Spleen (tissue), 7 donors: ENCODE measurements around the gene REN.

ENCODE experiments used
- CTCF ChIP-seq, 11 experiments: fragments of 200-600 bp in 7 of 11; fragments of 450-650 bp in 4 of 11; sonication (generic) in 4 of 11; IDR thresholded peaks in 8 of 11; conservative IDR thresholded peaks in 3 of 11; 1 replicate in 7 of 11; 2 replicates in 4 of 11; pipeline versions ENCODE4 v1.4.0 to v1.8.0; 2016 to 2021; ENCODE audit warnings: antibody characterized with exemption in 11 of 11, inconsistent platforms in 4 of 11, mild to moderate bottlenecking in 1 of 11
- POLR2A ChIP-seq, 3 donors: fragments of 450-650 bp; IDR thresholded peaks; one replicate each; pipeline ENCODE4 v1.5.1; 2017; ENCODE audit warnings: antibody characterized with exemption in 3 of 3, mild to moderate bottlenecking in 1 of 3
- POLR2AphosphoS5 ChIP-seq, 3 donors: sonication (generic); formaldehyde crosslinking; IDR thresholded peaks; one replicate each; pipeline ENCODE4 v1.5.1; 2017; ENCODE audit warnings: antibody characterized with exemption in 3 of 3
- donor health status: DM: no; HTN: no; CAD: no; lungs with moderate emphysema.
- donor health status: DM: no; HTN: no; CAD: no.
- donor health status: DM: no; HTN: no; CAD: no.

GRCh38 chr1:204171751-204172178, 5.6 kb upstream of the REN start:
- TF ChIP-seq POLR2AphosphoS5 (IDR thresholded peaks at IDR 0.05) (no peak), CTCF (IDR thresholded peaks at IDR 0.05 in 8 of 11, conservative IDR thresholded peaks at IDR 0.05 in 3 of 11) (no peak), POLR2A (IDR thresholded peaks at IDR 0.05) (no peak)
